AG10803 (cell line): ENCODE measurements around the gene AIG1.

ENCODE experiments used
- DNase-seq: peaks from one replicate; pipeline ENCODE4 v3.0.0; 2010; ENCODE audit warnings: low read depth
- H3K4me3 ChIP-seq: 2 replicates; pipeline ENCODE4 v1.5.1; 2011; ENCODE audit warnings: mild to moderate bottlenecking, low read length, control low read depth
- TF ChIP-seq, protein P1 (sequence below): conservative IDR thresholded peaks from 2 replicates; pipeline ENCODE4 v1.5.1; 2011; ENCODE audit warnings: mild to moderate bottlenecking, low read length, control low read depth, inconsistent platforms

AIG1 gene

GRCh38 chr6:143180826-143181225 lies 120.1 kb downstream of the AIG1 start:
- TF ChIP-seq, protein P1, sequence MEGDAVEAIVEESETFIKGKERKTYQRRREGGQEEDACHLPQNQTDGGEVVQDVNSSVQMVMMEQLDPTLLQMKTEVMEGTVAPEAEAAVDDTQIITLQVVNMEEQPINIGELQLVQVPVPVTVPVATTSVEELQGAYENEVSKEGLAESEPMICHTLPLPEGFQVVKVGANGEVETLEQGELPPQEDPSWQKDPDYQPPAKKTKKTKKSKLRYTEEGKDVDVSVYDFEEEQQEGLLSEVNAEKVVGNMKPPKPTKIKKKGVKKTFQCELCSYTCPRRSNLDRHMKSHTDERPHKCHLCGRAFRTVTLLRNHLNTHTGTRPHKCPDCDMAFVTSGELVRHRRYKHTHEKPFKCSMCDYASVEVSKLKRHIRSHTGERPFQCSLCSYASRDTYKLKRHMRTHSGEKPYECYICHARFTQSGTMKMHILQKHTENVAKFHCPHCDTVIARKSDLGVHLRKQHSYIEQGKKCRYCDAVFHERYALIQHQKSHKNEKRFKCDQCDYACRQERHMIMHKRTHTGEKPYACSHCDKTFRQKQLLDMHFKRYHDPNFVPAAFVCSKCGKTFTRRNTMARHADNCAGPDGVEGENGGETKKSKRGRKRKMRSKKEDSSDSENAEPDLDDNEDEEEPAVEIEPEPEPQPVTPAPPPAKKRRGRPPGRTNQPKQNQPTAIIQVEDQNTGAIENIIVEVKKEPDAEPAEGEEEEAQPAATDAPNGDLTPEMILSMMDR: no peak
- H3K4me3 ChIP-seq: no peak overlapping the region
- no peak for DNase-seq

- no peak for DNase-seq
- H3K4me3 ChIP-seq: no peak overlapping the region
- TF ChIP-seq, protein P1: no peak
Observed at GRCh38 chr6:143183666-143184065, 123.0 kb downstream of the AIG1 start.

DNA sequence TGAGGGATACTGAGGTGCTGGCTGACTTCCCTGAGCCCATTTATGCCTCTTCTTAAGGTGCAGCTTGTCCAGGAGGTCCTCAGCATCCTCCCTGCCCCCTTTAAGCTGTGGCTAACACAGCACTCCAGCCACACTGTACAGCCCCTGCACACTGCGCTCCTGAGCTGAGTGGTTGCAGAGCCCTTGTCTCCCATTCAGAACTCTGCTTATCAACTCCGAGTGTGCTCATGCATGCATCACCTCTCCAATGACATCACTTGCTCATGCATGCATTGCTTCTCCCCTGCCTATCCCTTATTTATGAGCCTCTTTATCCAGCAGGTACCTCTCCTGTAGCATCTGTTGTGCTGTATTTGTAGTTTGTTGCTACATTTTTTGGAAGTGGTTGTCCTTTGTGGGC lies 124.6 kb downstream of the AIG1 start:
- no peak overlapping the region for H3K4me3 ChIP-seq
- no peak for DNase-seq
- TF ChIP-seq, protein P1: no peak

DNA sequence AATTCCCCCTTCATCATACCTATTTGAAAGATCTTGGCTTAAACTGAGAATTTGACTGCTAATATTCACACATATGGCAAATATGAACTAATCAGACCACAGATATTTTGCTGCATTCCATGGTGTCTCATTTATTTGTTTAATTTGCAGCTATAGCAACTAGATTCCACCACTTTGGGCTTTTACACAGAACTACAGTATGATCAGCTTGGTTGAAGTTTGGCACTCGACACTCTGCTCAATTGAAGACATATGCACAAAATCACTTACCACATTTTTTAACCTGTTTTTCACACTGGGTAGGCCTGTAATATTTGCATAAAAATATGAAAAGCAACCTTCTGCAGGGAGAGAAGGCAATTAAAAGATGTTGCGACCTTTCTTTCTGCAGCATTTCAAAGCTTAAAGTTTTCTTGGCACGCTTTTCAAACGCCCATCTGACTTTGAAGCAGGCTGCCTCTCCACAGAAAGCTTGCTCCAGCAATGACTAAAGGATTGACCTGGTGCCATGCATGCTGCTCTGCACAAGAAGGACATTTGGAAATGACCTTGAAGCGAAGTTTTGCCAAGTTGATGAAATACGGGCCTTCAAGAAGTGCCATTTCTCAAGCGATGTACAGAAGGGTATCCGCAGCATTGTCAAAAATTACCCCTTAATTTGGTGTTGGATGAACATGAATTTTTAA lies 126.7 kb downstream of the AIG1 start:
- TF ChIP-seq, protein P1: no peak
- no peak overlapping the region for H3K4me3 ChIP-seq
- peak; percentile 99 for DNase-seq

DNA sequence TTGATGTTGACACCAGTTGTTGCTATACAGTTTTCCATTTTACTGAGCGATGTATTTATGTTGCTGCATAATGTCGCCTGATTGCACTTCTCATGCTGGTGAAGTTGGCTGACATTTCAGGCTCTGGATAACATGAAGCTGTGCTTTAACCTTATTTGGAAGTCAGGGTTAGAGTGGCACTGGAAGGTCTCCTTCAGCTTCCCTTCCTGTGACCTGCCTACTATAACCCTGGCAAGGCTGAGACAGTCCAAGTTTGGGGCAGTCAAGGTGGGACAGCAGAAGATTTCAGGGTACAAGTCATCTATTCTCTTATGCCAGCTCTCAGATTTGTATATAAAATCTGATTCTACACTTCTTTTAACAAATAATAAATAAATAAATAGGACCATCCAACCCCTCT lies 127.6 kb downstream of the AIG1 start:
- TF ChIP-seq, protein P1: no peak
- no peak for DNase-seq
- no peak overlapping the region for H3K4me3 ChIP-seq

DNA sequence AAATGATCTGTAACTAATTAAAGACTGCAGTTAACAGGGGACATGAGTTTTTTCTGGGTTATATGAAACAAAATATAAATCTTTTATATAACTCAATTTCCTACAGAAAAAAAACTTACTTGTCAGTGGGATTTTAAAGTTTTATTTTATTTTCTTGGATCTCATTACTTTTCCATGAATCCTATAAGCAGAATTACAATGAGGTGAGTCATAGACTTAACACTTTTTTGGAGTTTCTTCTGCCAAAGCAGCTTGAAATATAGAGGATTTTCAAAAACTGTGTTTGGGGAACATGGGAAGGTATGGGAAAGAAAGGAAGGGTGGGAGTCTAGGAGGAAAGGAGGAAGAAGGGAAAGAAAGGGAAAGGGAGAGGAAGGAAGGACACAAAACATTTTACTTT lies 130.7 kb downstream of the AIG1 start:
- H3K4me3 ChIP-seq: no peak overlapping the region
- TF ChIP-seq, protein P1: no peak
- DNase-seq: no peak

DNA sequence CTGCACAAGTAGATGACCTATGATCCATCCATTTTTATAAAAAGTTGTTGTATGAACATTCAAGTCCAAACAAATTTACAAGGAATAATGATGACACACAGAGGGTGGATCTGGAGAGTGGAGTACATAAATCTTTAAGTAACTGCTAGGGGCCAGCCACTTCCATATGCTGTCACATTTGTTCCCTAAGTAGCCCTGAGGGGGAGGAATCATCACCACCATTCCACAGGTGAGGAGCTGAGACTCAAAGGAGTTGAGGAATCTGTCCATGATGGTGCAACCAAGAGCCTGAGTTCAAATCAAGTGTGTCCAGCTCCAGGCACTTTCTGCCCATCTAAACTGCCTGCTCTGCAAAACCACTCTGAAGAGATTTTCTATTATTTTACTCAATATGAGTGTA lies 132.1 kb downstream of the AIG1 start:
- TF ChIP-seq, protein P1: no peak
- H3K4me3 ChIP-seq: no peak overlapping the region
- no peak for DNase-seq
